ENCODE data around the gene CCDC116.
A peak's percentile ranks its signal among the peaks of the same experiment; 100 is the strongest.

CCDC116 gene

GRCh38 chr22:21657020-21657359 lies 24.4 kb downstream of the CCDC116 start:
- Histone ChIP-seq H3K4me3 (ENCODE audit: low read length) (no peak overlapping the region), H3K4me1 (ENCODE audit: insufficient read depth, low read length) (peaks cover 23% of the 10 kb centered on the region), H2AFZ (ENCODE audit: low read depth, low read length) (peak overlapping the region; percentile 62), H3K36me3 (ENCODE audit: insufficient read depth, low read length) (peaks cover 17% of the 10 kb centered on the region), H3K27me3 (ENCODE audit: insufficient read depth, low read length) (no peaks in the 10 kb centered on the region), H3K9me3 (ENCODE audit: low read length) (no peaks in the 10 kb centered on the region)

GRCh38 chr22:21657360-21658032 lies 24.9 kb downstream of the CCDC116 start:
- peak overlapping the region; percentile 62 for H2AFZ ChIP-seq (ENCODE audit: low read depth, low read length)
- peaks cover 17% of the 10 kb centered on the region for H3K36me3 ChIP-seq (ENCODE audit: insufficient read depth, low read length)
- peaks cover 23% of the 10 kb centered on the region for H3K4me1 ChIP-seq (ENCODE audit: insufficient read depth, low read length)
- peak overlapping the region; percentile 45 for H3K4me3 ChIP-seq (ENCODE audit: low read length)
- no peaks in the 10 kb centered on the region for H3K27me3 ChIP-seq (ENCODE audit: insufficient read depth, low read length)
- no peaks in the 10 kb centered on the region for H3K9me3 ChIP-seq (ENCODE audit: low read length)

GRCh38 chr22:21659864-21660525 lies 27.4 kb downstream of the CCDC116 start:
- H2AFZ ChIP-seq (ENCODE audit: low read depth, low read length): no peak overlapping the region
- no peaks in the 10 kb centered on the region for H3K27me3 ChIP-seq (ENCODE audit: insufficient read depth, low read length)
- H3K36me3 ChIP-seq (ENCODE audit: insufficient read depth, low read length): no peaks in the 10 kb centered on the region
- no peaks in the 10 kb centered on the region for H3K9me3 ChIP-seq (ENCODE audit: low read length)
- no peak overlapping the region for H3K4me3 ChIP-seq (ENCODE audit: low read length)
- peaks cover 12% of the 10 kb centered on the region for H3K4me1 ChIP-seq (ENCODE audit: insufficient read depth, low read length)

GRCh38 chr22:21660904-21661303 lies 28.3 kb downstream of the CCDC116 start:
- H3K27me3 ChIP-seq (ENCODE audit: insufficient read depth, low read length): no peaks in the 10 kb centered on the region
- no peaks in the 10 kb centered on the region for H3K36me3 ChIP-seq (ENCODE audit: insufficient read depth, low read length)
- peaks cover 12% of the 10 kb centered on the region for H3K4me1 ChIP-seq (ENCODE audit: insufficient read depth, low read length)
- H3K4me3 ChIP-seq (ENCODE audit: low read length): no peak overlapping the region
- H2AFZ ChIP-seq (ENCODE audit: low read depth, low read length): no peak overlapping the region
- H3K9me3 ChIP-seq (ENCODE audit: low read length): no peaks in the 10 kb centered on the region

- H2AFZ ChIP-seq (ENCODE audit: low read depth, low read length): no peak overlapping the region
- no peaks in the 10 kb centered on the region for H3K36me3 ChIP-seq (ENCODE audit: insufficient read depth, low read length)
- peaks cover 10% of the 10 kb centered on the region for H3K4me1 ChIP-seq (ENCODE audit: insufficient read depth, low read length)
- no peaks in the 10 kb centered on the region for H3K27me3 ChIP-seq (ENCODE audit: insufficient read depth, low read length)
- no peak overlapping the region for H3K4me3 ChIP-seq (ENCODE audit: low read length)
- no peaks in the 10 kb centered on the region for H3K9me3 ChIP-seq (ENCODE audit: low read length)
Measured at GRCh38 chr22:21661991-21662390, 29.4 kb downstream of the CCDC116 start.

- H3K4me1 ChIP-seq (ENCODE audit: insufficient read depth, low read length): peaks cover 2% of the 10 kb centered on the region
- H2AFZ ChIP-seq (ENCODE audit: low read depth, low read length): no peak overlapping the region
Measured at GRCh38 chr22:21663738-21664137, 31.2 kb downstream of the CCDC116 start.

GRCh38 chr22:21665047-21665851 lies 32.7 kb downstream of the CCDC116 start:
- Histone ChIP-seq H3K4me3 (ENCODE audit: low read length) (peak overlapping the region; percentile 74), H2AFZ (ENCODE audit: low read depth, low read length) (peak overlapping the region; percentile 65), H3K4me1 (ENCODE audit: insufficient read depth, low read length) (peaks cover 2% of the 10 kb centered on the region), H3K27me3 (ENCODE audit: insufficient read depth, low read length) (no peaks in the 10 kb centered on the region), H3K36me3 (ENCODE audit: insufficient read depth, low read length) (peaks cover 3% of the 10 kb centered on the region), H3K9me3 (ENCODE audit: low read length) (no peaks in the 10 kb centered on the region)

More at GRCh38 chr22:21663738-21664137, 31.2 kb downstream of the CCDC116 start:
- Histone ChIP-seq H3K4me3 (ENCODE audit: low read length) (no peak overlapping the region), H3K36me3 (ENCODE audit: insufficient read depth, low read length) (no peaks in the 10 kb centered on the region), H3K27me3 (ENCODE audit: insufficient read depth, low read length) (no peaks in the 10 kb centered on the region), H3K9me3 (ENCODE audit: low read length) (no peaks in the 10 kb centered on the region)

- Histone ChIP-seq H3K4me3 (ENCODE audit: low read length) (peak overlapping the region; percentile 74), H3K36me3 (ENCODE audit: insufficient read depth, low read length) (peaks cover 17% of the 10 kb centered on the region), H3K4me1 (ENCODE audit: insufficient read depth, low read length) (peaks cover 2% of the 10 kb centered on the region), H3K9me3 (ENCODE audit: low read length) (no peaks in the 10 kb centered on the region), H2AFZ (ENCODE audit: low read depth, low read length) (peak overlapping the region; percentile 65), H3K27me3 (ENCODE audit: insufficient read depth, low read length) (no peaks in the 10 kb centered on the region)
Measured at GRCh38 chr22:21666786-21667185, 34.2 kb downstream of the CCDC116 start.

GRCh38 chr22:21669026-21669425 lies 36.5 kb downstream of the CCDC116 start:
- Histone ChIP-seq H3K4me3 (ENCODE audit: low read length) (no peak overlapping the region), H3K4me1 (ENCODE audit: insufficient read depth, low read length) (peaks cover 2% of the 10 kb centered on the region), H3K36me3 (ENCODE audit: insufficient read depth, low read length) (peaks cover 39% of the 10 kb centered on the region), H3K27me3 (ENCODE audit: insufficient read depth, low read length) (no peaks in the 10 kb centered on the region), H3K9me3 (ENCODE audit: low read length) (no peaks in the 10 kb centered on the region), H2AFZ (ENCODE audit: low read depth, low read length) (no peak overlapping the region)

- Histone ChIP-seq H2AFZ (ENCODE audit: low read depth, low read length) (no peak overlapping the region), H3K4me3 (ENCODE audit: low read length) (no peak overlapping the region), H3K9me3 (ENCODE audit: low read length) (peaks cover 4% of the 10 kb centered on the region), H3K4me1 (ENCODE audit: insufficient read depth, low read length) (no peaks in the 10 kb centered on the region), H3K36me3 (ENCODE audit: insufficient read depth, low read length) (peaks cover 60% of the 10 kb centered on the region), H3K27me3 (ENCODE audit: insufficient read depth, low read length) (no peaks in the 10 kb centered on the region)
Measured at GRCh38 chr22:21672107-21672629, 39.6 kb downstream of the CCDC116 start.

GRCh38 chr22:21673534-21674321 lies 41.2 kb downstream of the CCDC116 start:
- H3K4me1 ChIP-seq (ENCODE audit: insufficient read depth, low read length): no peaks in the 10 kb centered on the region
- no peaks in the 10 kb centered on the region for H3K27me3 ChIP-seq (ENCODE audit: insufficient read depth, low read length)
- H3K36me3 ChIP-seq (ENCODE audit: insufficient read depth, low read length): peaks cover 62% of the 10 kb centered on the region
- H3K9me3 ChIP-seq (ENCODE audit: low read length): peaks cover 4% of the 10 kb centered on the region
- H3K4me3 ChIP-seq (ENCODE audit: low read length): no peak overlapping the region
- no peak overlapping the region for H2AFZ ChIP-seq (ENCODE audit: low read depth, low read length)

- no peak overlapping the region for H2AFZ ChIP-seq (ENCODE audit: low read depth, low read length)
- H3K4me3 ChIP-seq (ENCODE audit: low read length): no peak overlapping the region
- H3K36me3 ChIP-seq (ENCODE audit: insufficient read depth, low read length): peaks cover 59% of the 10 kb centered on the region
- H3K27me3 ChIP-seq (ENCODE audit: insufficient read depth, low read length): no peaks in the 10 kb centered on the region
- H3K9me3 ChIP-seq (ENCODE audit: low read length): peaks cover 4% of the 10 kb centered on the region
- H3K4me1 ChIP-seq (ENCODE audit: insufficient read depth, low read length): no peaks in the 10 kb centered on the region
Measured at GRCh38 chr22:21674638-21675245, 42.2 kb downstream of the CCDC116 start.

All from neuron (in vitro differentiated cells).